K562 (cell line): ENCODE data around the gene AHNAK. TPM values are rescaled to one million over a fixed set of nuclear protein-coding genes. Genes with fewer than 3 reads are reported as not detected.

ENCODE experiments used
- ATAC-seq: fragments of 200-7000 bp; cut with Tn5 transposase; 3 replicates; pipeline ENCODE4 v1.9.1; 2020; ENCODE audit warnings: moderate library complexity
- BruUV-seq: library from RNA; stranded (reverse); fragments of 400-500 nt; replicated peaks from 2 replicates; lab custom pipeline; 2021; lab: Mats Ljungman, UMichigan
- CTCF ChIA-PET: fragments of 300-600 bp; formaldehyde crosslinking; extraction: SDS; loops from one replicate; lab custom pipeline; 2021; ENCODE audit warnings: low intra/inter-chr PET ratio; lab: Yijun Ruan, JAX
- POLR2A ChIA-PET: fragments of 300-600, 350-650 bp; sonication (Branson Sonifier 250); formaldehyde crosslinking; extraction: SDS; loops from one replicate; lab custom pipeline; 2021; ENCODE audit warnings: antibody characterized with exemption, inconsistent platforms; lab: Yijun Ruan, JAX
- DNase-seq, 4 experiments: peaks; one replicate each; pipeline versions ENCODE4 v3.0.0 to v3.0.0-alpha.2; 2011 to 2018; ENCODE audit warnings: low spot score in 3 of 4, mixed read lengths in 3 of 4; ENCODE audit errors: extremely low read depth in 1 of 4
- FAIRE-seq: peaks from 2 replicates; lab custom pipeline; 2011; peaks lifted over from hg19 to GRCh38; lab: Jason Lieb, UNC
- H2AFZ ChIP-seq: 2 replicates; pipeline ENCODE4 v1.6.0; 2011; ENCODE audit warnings: low read depth, low read length, control low read depth, inconsistent platforms
- H3K27ac ChIP-seq: fragments of 200-600 bp; 3 replicates; pipeline ENCODE4 v1.8.0; 2011; ENCODE audit warnings: low read depth, mild to moderate bottlenecking, control low read depth, inconsistent platforms, low read length, moderate library complexity, mixed read lengths; ENCODE audit errors: extremely low read depth
- H3K27me3 ChIP-seq, 2 experiments: fragments of 300-600 bp in 1 of 2; 2 replicates in 1 of 2; 3 replicates in 1 of 2; pipeline versions ENCODE4 v1.6.0 to v1.8.0; 2011; ENCODE audit warnings: inconsistent platforms in 2 of 2, low read length in 2 of 2, mild to moderate bottlenecking in 1 of 2, mixed read lengths in 1 of 2, moderate library complexity in 1 of 2; ENCODE audit not compliant: control insufficient read depth in 2 of 2, insufficient read depth in 2 of 2
- H3K36me3 ChIP-seq: fragments of 300-600 bp; 3 replicates; pipeline ENCODE4 v1.8.0; 2011; ENCODE audit warnings: mild to moderate bottlenecking, low read length, inconsistent platforms; ENCODE audit not compliant: control insufficient read depth, insufficient read depth
- H3K4me1 ChIP-seq, 2 experiments: fragments of 200-600 bp in 1 of 2; replicated peaks in 1 of 2; 2 replicates in 1 of 2; 3 replicates in 1 of 2; pipeline versions ENCODE4 v1.5.1 to v1.8.0; 2011; ENCODE audit warnings: inconsistent platforms in 2 of 2, low read length in 2 of 2, mild to moderate bottlenecking in 1 of 2, mixed read lengths in 1 of 2, moderate library complexity in 1 of 2; ENCODE audit not compliant: control insufficient read depth in 2 of 2, insufficient read depth in 2 of 2
- H3K4me2 ChIP-seq: 2 replicates; pipeline ENCODE4 v1.6.1; 2011; ENCODE audit warnings: low read length, control low read depth, inconsistent platforms, mixed read lengths; ENCODE audit not compliant: insufficient read depth
- H3K4me3 ChIP-seq: fragments of 200-600 bp; sonication (generic), shearing (Covaris generic); 2 replicates; pipeline ENCODE4 v1.5.1; 2016; ENCODE audit warnings: control low read depth, inconsistent platforms
- H3K79me2 ChIP-seq: fragments of 200-600 bp; 3 replicates; pipeline ENCODE4 v1.8.0; 2011; ENCODE audit warnings: low read length, inconsistent platforms; ENCODE audit not compliant: control insufficient read depth, insufficient read depth
- H3K9ac ChIP-seq, 2 experiments: 2 replicates each; pipeline versions ENCODE4 v1.6.0 to v1.6.1; 2011; ENCODE audit warnings: low read depth in 2 of 2, low read length in 2 of 2, control low read depth in 1 of 2, inconsistent platforms in 1 of 2, mild to moderate bottlenecking in 1 of 2, mixed read lengths in 1 of 2; ENCODE audit not compliant: insufficient read depth in 1 of 2
- H3K9me1 ChIP-seq: one replicate; pipeline ENCODE4 v1.6.0; 2011; ENCODE audit warnings: inconsistent platforms, mild to moderate bottlenecking, low read length, moderate library complexity; ENCODE audit not compliant: control insufficient read depth, insufficient read depth
- H3K9me3 ChIP-seq: replicated peaks from 2 replicates; pipeline ENCODE4 v1.5.1; 2011; ENCODE audit warnings: low read depth, low read length, inconsistent platforms; ENCODE audit not compliant: control insufficient read depth, insufficient read depth
- H4K20me1 ChIP-seq: replicated peaks from 2 replicates; pipeline ENCODE4 v1.6.1; 2011; ENCODE audit warnings: low read length, inconsistent platforms, mixed read lengths; ENCODE audit not compliant: control insufficient read depth, insufficient read depth
- CBX8 ChIP-seq: fragments of 200-600 bp; sonication (generic); IDR thresholded peaks from 2 replicates; pipeline ENCODE4 v1.6.1; 2012; ENCODE audit warnings: borderline replicate concordance, mixed run types, low read depth, mild to moderate bottlenecking, moderate library complexity, mixed read lengths, low read length, control low read depth, inconsistent platforms; ENCODE audit not compliant: poor library complexity, severe bottlenecking; ENCODE audit errors: extremely low read depth
- FOXJ2 ChIP-seq: fragments of 200-800 bp; sonication (Bioruptor generic); IDR thresholded peaks from 2 replicates; pipeline ENCODE4 v1.6.1; 2016; ENCODE audit warnings: missing genetic modification characterization, missing compliant biosample characterization
- IRF1 ChIP-seq: sonication (generic); formaldehyde crosslinking; IDR thresholded peaks from 2 replicates; pipeline ENCODE4 v1.8.0; 2022; ENCODE audit warnings: missing genetic modification reagents, mild to moderate bottlenecking, borderline replicate concordance
- JUND ChIP-seq, 2 experiments: IDR thresholded peaks; 2 replicates in 1 of 2; 3 replicates in 1 of 2; pipeline ENCODE4 v1.6.1; 2011; ENCODE audit warnings: borderline replicate concordance in 2 of 2, low read depth in 2 of 2, low read length in 2 of 2, improper control_type of control experiment in 1 of 2, missing biosample characterization in 1 of 2, missing genetic modification characterization in 1 of 2, missing genetic modification reagents in 1 of 2
- MBD2 ChIP-seq: sonication (generic); IDR thresholded peaks from 2 replicates; pipeline ENCODE4 v1.6.1; 2016; ENCODE audit warnings: low read depth, borderline replicate concordance
- OTX1 ChIP-seq: fragments of 450-650 bp; formaldehyde crosslinking; IDR thresholded peaks from 2 replicates; pipeline ENCODE4 v1.4.0; 2022; ENCODE audit warnings: mild to moderate bottlenecking
- PTRF ChIP-seq: fragments of 450-650 bp; IDR thresholded peaks from 2 replicates; pipeline ENCODE4 v1.6.1; 2016; ENCODE audit warnings: mild to moderate bottlenecking, missing genetic modification characterization, missing compliant biosample characterization
- SNIP1 ChIP-seq: fragments of 450-650 bp; IDR thresholded peaks from 2 replicates; pipeline ENCODE4 v1.7.1; 2017; ENCODE audit warnings: low read depth, mild to moderate bottlenecking
- ZNF445 ChIP-seq: fragments of 250-450 bp; sonication (Bioruptor Pico); IDR thresholded peaks from 2 replicates; pipeline ENCODE4 v1.4.0; 2020; ENCODE audit warnings: low read depth, mild to moderate bottlenecking, moderate library complexity
- WGBS: fragments of 100-300 bp; shearing (Covaris generic); methylation state at CpG from one replicate; pipeline ENCODE4 v1.1.6; 2016; ENCODE audit warnings: low coverage, mixed read lengths; ENCODE audit not compliant: insufficient coverage; ENCODE audit errors: missing lambda C conversion rate; 5-methylcytosine and 5-hydroxymethylcytosine counted together
- in situ Hi-C: fragments of 300-500 bp; cut with MboI; formaldehyde crosslinking; loops from 4 replicates; pipeline ENCODE4 v1.15.0; 2018; ENCODE audit warnings: inconsistent platforms, mixed read lengths
- intact Hi-C: fragments of 100-400 bp; cut with micrococcal nuclease; formaldehyde crosslinking; loops from 2 replicates; pipeline ENCODE4 v1.14.2; 2022
- polyA plus RNA-seq, 8 experiments: library from polyadenylated mRNA; depleted of rRNA in 4 of 8; stranded (reverse) in 5 of 8; unstranded in 3 of 8; fragments of >200 nt; fragmentation: Nextera tagmentation in 2 of 8; fragmentation: Illumina TruSeq in 1 of 8; extraction: Ambion mirVana in 2 of 8; extraction: Trizol in 1 of 8; gene quantifications; 2 replicates each; pipeline versions ENCODE4 v1.2.1 to v1.2.3, GENCODE V29; 2011 to 2014; ENCODE audit warnings: inconsistent platforms in 1 of 8, missing spikeins in 1 of 8
- total RNA-seq, 7 experiments: library from RNA; depleted of rRNA in 6 of 7; stranded (reverse); fragments of >200 nt in 6 of 7; fragmentation: Illumina TruSeq in 2 of 7; extraction: Trizol in 2 of 7; gene quantifications; 2 replicates each; pipeline versions ENCODE4 v1.2.1 to v1.2.3, GENCODE V29; 2011 to 2021; ENCODE audit warnings: low replicate concordance in 1 of 7
- TF ChIP-seq, protein P1 (sequence below): fragments of 450-650 bp; conservative IDR thresholded peaks from 2 replicates; pipeline ENCODE4 v1.6.1; 2016; ENCODE audit warnings: missing genetic modification characterization, low read depth, mild to moderate bottlenecking, missing compliant biosample characterization, moderate library complexity
- TF ChIP-seq, protein P2 (sequence below): sonication (generic); formaldehyde crosslinking; IDR thresholded peaks from 2 replicates; pipeline ENCODE4 v1.8.0; 2022; ENCODE audit warnings: mild to moderate bottlenecking, missing genetic modification reagents

The AHNAK gene
- total and polyA plus RNA-seq, 9 of the 15 experiments (the other 6 are each of a cell fraction or from before 2014, with no cell fraction given): 1.5 to 89.7 (median 45.0) TPM

- Histone ChIP-seq H4K20me1 (no peaks in the 10 kb centered on the region), H3K4me2 (peak within 1 kb of the TSS; percentile 28), H3K9ac (peak within 1 kb of the TSS; percentile 17 to 18; a peak in 3 of 4 replicates), H2AFZ (peak within 1 kb of the TSS; percentile 82), H3K4me1 (peaks cover 25 to 30% of the 10 kb centered on the region in 2 experiments), H3K9me1 (no peaks in the 10 kb centered on the region), H3K27me3 (no peaks in the 10 kb centered on the region), H3K4me3 (no peak within 1 kb of the TSS), H3K27ac (peak within 1 kb of the TSS; percentile 12; the same call in 1 of the 3 replicates), H3K36me3 (no peaks in the 10 kb centered on the region), H3K79me2 (no peaks in the 10 kb centered on the region), H3K9me3 (no peaks in the 10 kb centered on the region)
- ATAC-seq (no peak; the same call in 1 of the 3 replicates), DNase-seq (no peak), FAIRE-seq (no peak)
- intact Hi-C loops (no loop called here), in situ Hi-C loops (no loop called here)
- no peak for TF ChIP-seq MBD2
- TF ChIP-seq IRF1 (CRISPR knock-in tag): no peak
- TF ChIP-seq SNIP1: no peak
- TF ChIP-seq, protein P1, sequence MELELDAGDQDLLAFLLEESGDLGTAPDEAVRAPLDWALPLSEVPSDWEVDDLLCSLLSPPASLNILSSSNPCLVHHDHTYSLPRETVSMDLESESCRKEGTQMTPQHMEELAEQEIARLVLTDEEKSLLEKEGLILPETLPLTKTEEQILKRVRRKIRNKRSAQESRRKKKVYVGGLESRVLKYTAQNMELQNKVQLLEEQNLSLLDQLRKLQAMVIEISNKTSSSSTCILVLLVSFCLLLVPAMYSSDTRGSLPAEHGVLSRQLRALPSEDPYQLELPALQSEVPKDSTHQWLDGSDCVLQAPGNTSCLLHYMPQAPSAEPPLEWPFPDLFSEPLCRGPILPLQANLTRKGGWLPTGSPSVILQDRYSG: no peak
- TF ChIP-seq JUND (IDR thresholded peaks at IDR 0.05; ENCODE audit: borderline replicate concordance, low read depth, low read length): no peak
- TF ChIP-seq JUND (tag; IDR thresholded peaks at IDR 0.05; ENCODE audit: borderline replicate concordance, low read depth, low read length): no peak
- TF ChIP-seq FOXJ2 (tag): no peak
- no peak for TF ChIP-seq PTRF (tag)
- TF ChIP-seq, protein P2, sequence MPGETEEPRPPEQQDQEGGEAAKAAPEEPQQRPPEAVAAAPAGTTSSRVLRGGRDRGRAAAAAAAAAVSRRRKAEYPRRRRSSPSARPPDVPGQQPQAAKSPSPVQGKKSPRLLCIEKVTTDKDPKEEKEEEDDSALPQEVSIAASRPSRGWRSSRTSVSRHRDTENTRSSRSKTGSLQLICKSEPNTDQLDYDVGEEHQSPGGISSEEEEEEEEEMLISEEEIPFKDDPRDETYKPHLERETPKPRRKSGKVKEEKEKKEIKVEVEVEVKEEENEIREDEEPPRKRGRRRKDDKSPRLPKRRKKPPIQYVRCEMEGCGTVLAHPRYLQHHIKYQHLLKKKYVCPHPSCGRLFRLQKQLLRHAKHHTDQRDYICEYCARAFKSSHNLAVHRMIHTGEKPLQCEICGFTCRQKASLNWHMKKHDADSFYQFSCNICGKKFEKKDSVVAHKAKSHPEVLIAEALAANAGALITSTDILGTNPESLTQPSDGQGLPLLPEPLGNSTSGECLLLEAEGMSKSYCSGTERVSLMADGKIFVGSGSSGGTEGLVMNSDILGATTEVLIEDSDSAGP: no peak
- TF ChIP-seq OTX1: no peak
- no peak for TF ChIP-seq ZNF445 (CRISPR knock-in tag)
- no peak for TF ChIP-seq CBX8
- CTCF ChIA-PET: no interaction called here
- BruUV-seq: no TSS peak
- POLR2A ChIA-PET: interaction anchor here (0.6 to 0.8 kb wide), 4 partner anchors 9 to 143 kb away, joined by 3 to 4 read pairs (median 3); no protein-coding TSS in a partner anchor
- WGBS: 70% methylated on average over 4 of the region's 4 CpGs
These were observed 127.9 kb downstream of the AHNAK start, which contains the start of gene SCGB1A1 for GRCh38 chr11:62418733-62419132. Gene SCGB1A1, plus strand, starts transcription at chr11:62419033. Its CDS starts 63 bp downstream, at chr11:62419096.
